ENCODE measurements around the gene ELL2. TPM values are rescaled to one million over a fixed set of nuclear protein-coding genes. Genes with fewer than 3 reads are reported as not detected.
A peak's percentile ranks its signal among the peaks of the same experiment; 100 is the strongest.
"Not testable (repeated sequence)": the region's sequence is repeated elsewhere in the genome, so short reads cannot be mapped to it uniquely, and the experiment has no call there.

The ELL2 gene
- total RNA-seq, 1 donor from 2014 or later, result 7.8 TPM

GRCh38 chr5:95880081-95880926 lies 81.3 kb downstream of the ELL2 start:
- DNase-seq, result no peak

GRCh38 chr5:95879661-95880060 lies 82.0 kb downstream of the ELL2 start:
- no peak for DNase-seq

- DNase-seq, result no peak
Measured at GRCh38 chr5:95878417-95879323, 83.0 kb downstream of the ELL2 start.

GRCh38 chr5:95876782-95877181 lies 84.9 kb downstream of the ELL2 start:
- DNase-seq, result no peak

GRCh38 chr5:95874246-95874645 lies 87.4 kb downstream of the ELL2 start:
- no peak for DNase-seq

GRCh38 chr5:95873351-95873750 lies 88.3 kb downstream of the ELL2 start:
- no peak for DNase-seq

- no peak for DNase-seq
Measured at GRCh38 chr5:95872346-95873268, 89.0 kb downstream of the ELL2 start.

- DNase-seq, result no peak
Measured at GRCh38 chr5:95871146-95871806, 90.4 kb downstream of the ELL2 start.

GRCh38 chr5:95870105-95870672 lies 91.5 kb downstream of the ELL2 start:
- peak; percentile 80 for DNase-seq

- DNase-seq, result not testable (repeated sequence)
Measured at GRCh38 chr5:95869173-95869855, 92.3 kb downstream of the ELL2 start.

- no peak for DNase-seq
Measured at GRCh38 chr5:95868136-95868535, 93.5 kb downstream of the ELL2 start.

- DNase-seq, result no peak
Measured at GRCh38 chr5:95866435-95867040, 95.1 kb downstream of the ELL2 start.

- DNase-seq, result no peak
Measured at GRCh38 chr5:95864944-95865504, 96.6 kb downstream of the ELL2 start.

GRCh38 chr5:95864456-95864855 lies 97.2 kb downstream of the ELL2 start:
- no peak for DNase-seq

GRCh38 chr5:95863383-95863757 lies 98.3 kb downstream of the ELL2 start:
- no peak for DNase-seq

- DNase-seq, result peak; percentile 32
Measured at GRCh38 chr5:95862671-95863382, 98.8 kb downstream of the ELL2 start.

- DNase-seq, result peak; percentile 43
Measured at GRCh38 chr5:95861864-95862561, 99.6 kb downstream of the ELL2 start.

- DNase-seq, result peak; percentile 87
Measured at GRCh38 chr5:95861221-95861863, 100.3 kb downstream of the ELL2 start.
